ENCODE measurements around the gene DUSP2. TPM values are rescaled to one million over a fixed set of nuclear protein-coding genes. Genes with fewer than 3 reads are reported as not detected.
A peak's percentile ranks its signal among the peaks of the same experiment; 100 is the strongest.

Gene DUSP2
- total RNA-seq, 1 donor: 134 TPM

- peak; percentile 55 to 69 (median 57) for DNase-seq (ENCODE audit: low read depth in 2 of 3, low spot score in 2 of 3)
Observed at GRCh38 chr2:96116424-96116878, 28.8 kb downstream of the DUSP2 start, which contains the start of gene ADRA2B. TSS of gene ADRA2B (minus strand) at chr2:96116571. CDS start at chr2:96116149, 422 bp downstream.

GRCh38 chr2:96115631-96116423 lies 29.4 kb downstream of the DUSP2 start:
- DNase-seq (ENCODE audit: low read depth in 2 of 3, low spot score in 2 of 3): no peak

- no peak for DNase-seq (ENCODE audit: low read depth in 2 of 3, low spot score in 2 of 3)
Observed at GRCh38 chr2:96114903-96115581, 30.2 kb downstream of the DUSP2 start.

- no peak for DNase-seq (ENCODE audit: low read depth in 2 of 3, low spot score in 2 of 3)
Observed at GRCh38 chr2:96114546-96114902, 30.7 kb downstream of the DUSP2 start.

- DNase-seq (ENCODE audit: low read depth in 2 of 3, low spot score in 2 of 3): no peak
Observed at GRCh38 chr2:96113951-96114350, 31.3 kb downstream of the DUSP2 start.

GRCh38 chr2:96113367-96113677 lies 31.9 kb downstream of the DUSP2 start:
- no peak for DNase-seq (ENCODE audit: low read depth in 2 of 3, low spot score in 2 of 3)

- no peak for DNase-seq (ENCODE audit: low read depth in 2 of 3, low spot score in 2 of 3)
Observed at GRCh38 chr2:96112501-96113366, 32.5 kb downstream of the DUSP2 start.

GRCh38 chr2:96111823-96112500 lies 33.3 kb downstream of the DUSP2 start:
- DNase-seq (ENCODE audit: low read depth in 2 of 3, low spot score in 2 of 3): no peak

GRCh38 chr2:96111257-96111640 lies 34.0 kb downstream of the DUSP2 start:
- no peak for DNase-seq (ENCODE audit: low read depth in 2 of 3, low spot score in 2 of 3)

GRCh38 chr2:96110621-96111256 lies 34.5 kb downstream of the DUSP2 start:
- no peak for DNase-seq (ENCODE audit: low read depth in 2 of 3, low spot score in 2 of 3)

GRCh38 chr2:96109931-96110511 lies 35.2 kb downstream of the DUSP2 start:
- DNase-seq (ENCODE audit: low read depth in 2 of 3, low spot score in 2 of 3): no peak

- DNase-seq (ENCODE audit: low read depth in 2 of 3, low spot score in 2 of 3): no peak
Observed at GRCh38 chr2:96109361-96109680, 35.9 kb downstream of the DUSP2 start.

- DNase-seq (ENCODE audit: low read depth in 2 of 3, low spot score in 2 of 3): no peak
Observed at GRCh38 chr2:96108541-96109360, 36.5 kb downstream of the DUSP2 start.

GRCh38 chr2:96108151-96108540 lies 37.1 kb downstream of the DUSP2 start:
- DNase-seq (ENCODE audit: low read depth in 2 of 3, low spot score in 2 of 3): no peak

GRCh38 chr2:96107708-96108065 lies 37.6 kb downstream of the DUSP2 start:
- no peak for DNase-seq (ENCODE audit: low read depth in 2 of 3, low spot score in 2 of 3)

- no peak for DNase-seq (ENCODE audit: low read depth in 2 of 3, low spot score in 2 of 3)
Observed at GRCh38 chr2:96106991-96107707, 38.1 kb downstream of the DUSP2 start.

- DNase-seq (ENCODE audit: low read depth in 2 of 3, low spot score in 2 of 3): no peak
Observed at GRCh38 chr2:96105994-96106715, 39.1 kb downstream of the DUSP2 start.

Measured in hematopoietic multipotent progenitor cell (in vitro differentiated cells).